Epithelial cell of proximal tubule (primary cell): ENCODE data around the gene PDE4DIP. TPM values are rescaled to one million over a fixed set of nuclear protein-coding genes. Genes with fewer than 3 reads are reported as not detected.
"Not testable (repeated sequence)": the region's sequence is repeated elsewhere in the genome, so short reads cannot be mapped to it uniquely, and the experiment has no call there.

Experiments used
- DNase-seq: peaks from one replicate; pipeline ENCODE4 v3.0.0-alpha.2; 2011; ENCODE audit warnings: low read depth
- H3K4me3 ChIP-seq: 2 replicates; pipeline ENCODE4 v1.5.1; 2011; ENCODE audit warnings: low read depth, mild to moderate bottlenecking, low read length
- total RNA-seq: library from RNA; depleted of rRNA; stranded (reverse); fragments of >200 nt; gene quantifications from 2 replicates; pipeline ENCODE4 v1.2.3, GENCODE V29; 2015

The PDE4DIP gene
- total RNA-seq, 1 donor from 2014 or later: 9.9 TPM

- H3K4me3 ChIP-seq, DNase-seq: not testable (repeated sequence)
Observed at GRCh38 chr1:148909219-148909826, 65.1 kb downstream of the PDE4DIP start.

- H3K4me3 ChIP-seq, DNase-seq: not testable (repeated sequence)
Observed at GRCh38 chr1:148911303-148911928, 67.2 kb downstream of the PDE4DIP start.

GRCh38 chr1:148916222-148916621, 72.0 kb downstream of the PDE4DIP start:
- not testable (repeated sequence) for H3K4me3 ChIP-seq, DNase-seq

GRCh38 chr1:148916695-148917348, 72.6 kb downstream of the PDE4DIP start:
- not testable (repeated sequence) for H3K4me3 ChIP-seq, DNase-seq

- not testable (repeated sequence) for H3K4me3 ChIP-seq, DNase-seq
Observed at GRCh38 chr1:148918836-148919447, 74.7 kb downstream of the PDE4DIP start.

- not testable (repeated sequence) for H3K4me3 ChIP-seq, DNase-seq
Observed at GRCh38 chr1:148921047-148921446, 76.8 kb downstream of the PDE4DIP start.

GRCh38 chr1:148923798-148924197, 79.6 kb downstream of the PDE4DIP start:
- DNase-seq, H3K4me3 ChIP-seq: not testable (repeated sequence)

GRCh38 chr1:148927645-148928044, 83.4 kb downstream of the PDE4DIP start:
- not testable (repeated sequence) for H3K4me3 ChIP-seq, DNase-seq

- H3K4me3 ChIP-seq, DNase-seq: not testable (repeated sequence)
Observed at GRCh38 chr1:148929253-148929652, 85.0 kb downstream of the PDE4DIP start.

- not testable (repeated sequence) for DNase-seq, H3K4me3 ChIP-seq
Observed at GRCh38 chr1:148935381-148936002, 91.3 kb downstream of the PDE4DIP start.

- not testable (repeated sequence) for DNase-seq, H3K4me3 ChIP-seq
Observed at GRCh38 chr1:148942906-148943305, 98.7 kb downstream of the PDE4DIP start.

GRCh38 chr1:148945130-148945529, 100.9 kb downstream of the PDE4DIP start:
- not testable (repeated sequence) for H3K4me3 ChIP-seq, DNase-seq

- not testable (repeated sequence) for DNase-seq, H3K4me3 ChIP-seq
Observed at GRCh38 chr1:148948768-148949167, 104.5 kb downstream of the PDE4DIP start.

- H3K4me3 ChIP-seq: peak overlapping the region; percentile 56
- not testable (repeated sequence) for DNase-seq
Observed at GRCh38 chr1:148951336-148952227, 107.4 kb downstream of the PDE4DIP start.

- H3K4me3 ChIP-seq: peak overlapping the region; percentile 56
- not testable (repeated sequence) for DNase-seq
Observed at GRCh38 chr1:148952253-148952937, 108.2 kb downstream of the PDE4DIP start.

GRCh38 chr1:148952938-148953616, 108.8 kb downstream of the PDE4DIP start:
- not testable (repeated sequence) for DNase-seq
- peak overlapping the region; percentile 56 for H3K4me3 ChIP-seq

- DNase-seq: not testable (repeated sequence)
- H3K4me3 ChIP-seq: peak overlapping the region; percentile 56
Observed at GRCh38 chr1:148953730-148954129, 109.5 kb downstream of the PDE4DIP start.
